Prostate gland (tissue), 2 donors: ENCODE results near the gene PIGV. TPM values are rescaled to one million over a fixed set of nuclear protein-coding genes. Genes with fewer than 3 reads are reported as not detected.

Experiments used
- DNase-seq: peaks from one replicate; pipeline ENCODE4 v3.0.0-alpha.2; 2019; ENCODE audit warnings: low spot score
- H3K27ac ChIP-seq, 2 donors: fragments of 200-600 bp; sonication (generic); 2 replicates each; pipeline ENCODE4 v1.5.1; 2017 to 2019
- H3K27me3 ChIP-seq: fragments of 200-600 bp; sonication (generic); replicated peaks from 2 replicates; pipeline ENCODE4 v1.5.1; 2019; ENCODE audit not compliant: insufficient read depth
- H3K36me3 ChIP-seq, 2 donors: fragments of 200-600 bp; sonication (generic); 1 replicate in 1 of 2; 2 replicates in 1 of 2; pipeline versions ENCODE4 v1.5.1 to v1.8.1; 2017 to 2019
- H3K4me1 ChIP-seq: fragments of 200-600 bp; sonication (generic); replicated peaks from 2 replicates; pipeline ENCODE4 v1.5.1; 2019
- H3K4me3 ChIP-seq, 2 donors: fragments of 200-600 bp; sonication (generic); 2 replicates each; pipeline ENCODE4 v1.5.1; 2017 to 2019
- H3K9me3 ChIP-seq: fragments of 200-600 bp; sonication (generic); 2 replicates; pipeline ENCODE4 v1.5.1; 2017
- POLR2A ChIP-seq: fragments of 450-650 bp; IDR thresholded peaks from one replicate; pipeline ENCODE4 v1.6.1; 2016; ENCODE audit warnings: antibody characterized with exemption, mild to moderate bottlenecking
- POLR2AphosphoS5 ChIP-seq: sonication (generic); formaldehyde crosslinking; IDR thresholded peaks from one replicate; pipeline ENCODE4 v1.6.1; 2017; ENCODE audit warnings: antibody characterized with exemption
- WGBS: methylation state at CpG from one replicate; pipeline ENCODE4 v1.1.5; 2018; 5-methylcytosine and 5-hydroxymethylcytosine counted together
- intact Hi-C: fragments of 100-400 bp; cut with DNase I; formaldehyde crosslinking; loops from one replicate; pipeline ENCODE4 v1.14.2; 2022
- total RNA-seq, 2 donors: library from RNA; depleted of rRNA; stranded (reverse); fragments of >200 nt; gene quantifications; one replicate each; pipeline ENCODE4 v1.1.0, GENCODE V29; 2016
- TF ChIP-seq, protein P1 (sequence below), 4 experiments: fragments of 200-600 bp in 2 of 4; fragments of 450-650 bp in 2 of 4; sonication (generic) in 2 of 4; IDR thresholded peaks; 1 replicate in 3 of 4; 2 replicates in 1 of 4; pipeline ENCODE4 v1.5.1; 2016 to 2019; ENCODE audit warnings: antibody characterized with exemption in 4 of 4, mild to moderate bottlenecking in 2 of 4, moderate library complexity in 2 of 4

The PIGV gene
- total RNA-seq, 2 donors from 2014 or later: 26.4 to 32.4 TPM

DNA sequence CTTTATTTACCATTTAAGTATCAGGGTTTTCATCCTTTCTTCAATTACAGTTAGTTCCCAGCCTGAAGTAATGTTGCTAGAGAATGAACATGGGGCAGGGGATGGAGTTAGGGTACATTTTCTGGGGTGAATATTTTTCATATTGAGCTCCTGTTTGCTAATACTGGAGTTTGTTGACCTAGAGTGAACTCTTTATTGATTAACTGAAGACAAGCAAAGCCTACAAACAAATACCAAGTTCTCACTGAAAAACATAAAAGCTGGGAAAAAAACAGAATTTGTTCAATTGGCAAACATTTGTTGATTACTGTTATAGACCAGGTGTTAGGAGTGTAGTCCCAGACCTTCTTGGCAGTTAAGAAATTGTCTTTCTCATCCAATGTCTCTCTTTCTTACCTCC lies 28.2 kb upstream of the PIGV start:
- intact Hi-C loops: no loop called here

DNA sequence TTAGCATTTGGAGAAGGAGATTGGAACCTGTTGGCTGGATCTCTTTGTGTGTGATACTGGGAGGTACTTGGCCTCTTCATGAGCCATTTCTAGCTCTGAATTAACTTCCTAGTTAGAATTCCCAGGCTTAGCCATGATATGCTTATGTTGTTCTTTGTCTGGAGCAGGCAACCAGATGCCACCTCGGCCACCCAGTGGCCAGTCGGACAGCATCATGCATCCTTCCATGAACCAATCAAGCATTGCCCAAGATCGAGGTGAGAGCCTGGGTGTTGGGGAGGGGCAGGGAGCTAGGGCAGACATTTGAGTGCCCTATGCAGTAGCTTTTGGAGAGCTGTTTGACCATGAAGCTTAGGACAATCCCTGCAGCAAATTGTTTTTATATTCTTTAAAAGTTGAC lies 26.5 kb upstream of the PIGV start:
- 55% methylated on average over 3 of the region's 3 CpGs for WGBS
- H3K4me1 ChIP-seq: no peaks in the 10 kb centered on the region
- H3K27ac ChIP-seq: no peak overlapping the region
- no peaks in the 10 kb centered on the region for H3K9me3 ChIP-seq
- DNase-seq: no peak
- TF ChIP-seq, protein P1, sequence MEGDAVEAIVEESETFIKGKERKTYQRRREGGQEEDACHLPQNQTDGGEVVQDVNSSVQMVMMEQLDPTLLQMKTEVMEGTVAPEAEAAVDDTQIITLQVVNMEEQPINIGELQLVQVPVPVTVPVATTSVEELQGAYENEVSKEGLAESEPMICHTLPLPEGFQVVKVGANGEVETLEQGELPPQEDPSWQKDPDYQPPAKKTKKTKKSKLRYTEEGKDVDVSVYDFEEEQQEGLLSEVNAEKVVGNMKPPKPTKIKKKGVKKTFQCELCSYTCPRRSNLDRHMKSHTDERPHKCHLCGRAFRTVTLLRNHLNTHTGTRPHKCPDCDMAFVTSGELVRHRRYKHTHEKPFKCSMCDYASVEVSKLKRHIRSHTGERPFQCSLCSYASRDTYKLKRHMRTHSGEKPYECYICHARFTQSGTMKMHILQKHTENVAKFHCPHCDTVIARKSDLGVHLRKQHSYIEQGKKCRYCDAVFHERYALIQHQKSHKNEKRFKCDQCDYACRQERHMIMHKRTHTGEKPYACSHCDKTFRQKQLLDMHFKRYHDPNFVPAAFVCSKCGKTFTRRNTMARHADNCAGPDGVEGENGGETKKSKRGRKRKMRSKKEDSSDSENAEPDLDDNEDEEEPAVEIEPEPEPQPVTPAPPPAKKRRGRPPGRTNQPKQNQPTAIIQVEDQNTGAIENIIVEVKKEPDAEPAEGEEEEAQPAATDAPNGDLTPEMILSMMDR (IDR thresholded peaks at IDR 0.05): no peak
- TF ChIP-seq POLR2AphosphoS5: no peak
- no peaks in the 10 kb centered on the region for H3K27me3 ChIP-seq
- peaks cover 13 to 21% of the 10 kb centered on the region in 2 donors for H3K36me3 ChIP-seq
- no peak overlapping the region for H3K4me3 ChIP-seq
- intact Hi-C loops: no loop called here

More for the DNA sequence above, 28.2 kb upstream of the PIGV start:
- Histone ChIP-seq H3K27me3 (no peaks in the 10 kb centered on the region), H3K9me3 (no peaks in the 10 kb centered on the region), H3K27ac (no peak overlapping the region), H3K4me1 (no peaks in the 10 kb centered on the region), H3K4me3 (no peak overlapping the region), H3K36me3 (peaks cover 8 to 17% of the 10 kb centered on the region in 2 donors)
- no peak for DNase-seq
- TF ChIP-seq POLR2AphosphoS5 (no peak), POLR2A (no peak)
- TF ChIP-seq, protein P1 (IDR thresholded peaks at IDR 0.05): no peak

DNA sequence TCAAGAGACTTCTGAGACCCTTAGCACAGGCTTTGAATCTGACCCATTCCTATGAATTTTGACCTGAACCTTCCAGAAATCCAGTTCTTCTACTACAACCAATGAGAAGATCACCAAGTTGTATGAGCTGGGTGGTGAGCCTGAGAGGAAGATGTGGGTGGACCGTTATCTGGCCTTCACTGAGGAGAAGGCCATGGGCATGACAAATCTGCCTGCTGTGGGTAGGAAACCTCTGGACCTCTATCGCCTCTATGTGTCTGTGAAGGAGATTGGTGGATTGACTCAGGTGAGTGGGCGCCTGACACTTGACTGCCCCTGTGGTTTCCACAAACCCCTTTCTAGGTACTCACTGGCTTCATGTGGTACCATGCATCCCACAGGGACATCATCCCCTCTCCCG lies 20.0 kb upstream of the PIGV start:
- peak overlapping the region in 1 of 2 donors; percentile 38 for H3K27ac ChIP-seq
- no peak overlapping the region for H3K4me3 ChIP-seq
- H3K36me3 ChIP-seq: peaks cover 15 to 39% of the 10 kb centered on the region in 2 donors
- H3K9me3 ChIP-seq: no peaks in the 10 kb centered on the region
- DNase-seq: no peak
- intact Hi-C loops: no loop called here
- peaks cover 9% of the 10 kb centered on the region for H3K4me1 ChIP-seq
- WGBS: 88% methylated on average over 4 of the region's 4 CpGs
- no peaks in the 10 kb centered on the region for H3K27me3 ChIP-seq
- TF ChIP-seq POLR2AphosphoS5 (no peak), POLR2A (no peak)
- TF ChIP-seq, protein P1 (IDR thresholded peaks at IDR 0.05): no peak

DNA sequence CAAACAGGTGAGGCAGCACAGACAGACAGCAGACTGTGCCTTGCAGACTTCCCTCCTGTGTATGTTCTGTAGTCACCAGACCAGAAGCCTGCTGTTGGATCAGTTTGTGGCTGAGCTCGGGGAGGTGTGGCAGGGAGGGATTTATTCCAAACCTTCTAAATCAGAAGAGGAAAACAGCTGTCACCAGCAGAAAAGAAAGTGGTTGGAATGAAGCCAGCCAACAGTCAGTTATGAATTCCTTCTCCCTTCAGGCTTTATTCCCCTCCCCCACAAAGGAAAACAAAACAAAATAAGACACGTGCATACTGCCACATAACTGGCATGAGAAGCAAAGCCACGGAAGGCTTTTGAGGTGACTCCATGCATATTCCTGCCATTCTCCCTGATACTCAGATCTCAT lies 19.0 kb upstream of the PIGV start:
- Histone ChIP-seq H3K27me3 (no peaks in the 10 kb centered on the region), H3K36me3 (peaks cover 19 to 48% of the 10 kb centered on the region in 2 donors), H3K9me3 (no peaks in the 10 kb centered on the region), H3K27ac (peak overlapping the region in 1 of 2 donors; percentile 38), H3K4me3 (no peak overlapping the region), H3K4me1 (peaks cover 9% of the 10 kb centered on the region)
- peak; percentile 60 for DNase-seq
- peak; percentile 66 for TF ChIP-seq POLR2AphosphoS5
- TF ChIP-seq, protein P1 (IDR thresholded peaks at IDR 0.05): no peak
- intact Hi-C loops: no loop called here
- 13% methylated on average over 3 of the region's 3 CpGs for WGBS

DNA sequence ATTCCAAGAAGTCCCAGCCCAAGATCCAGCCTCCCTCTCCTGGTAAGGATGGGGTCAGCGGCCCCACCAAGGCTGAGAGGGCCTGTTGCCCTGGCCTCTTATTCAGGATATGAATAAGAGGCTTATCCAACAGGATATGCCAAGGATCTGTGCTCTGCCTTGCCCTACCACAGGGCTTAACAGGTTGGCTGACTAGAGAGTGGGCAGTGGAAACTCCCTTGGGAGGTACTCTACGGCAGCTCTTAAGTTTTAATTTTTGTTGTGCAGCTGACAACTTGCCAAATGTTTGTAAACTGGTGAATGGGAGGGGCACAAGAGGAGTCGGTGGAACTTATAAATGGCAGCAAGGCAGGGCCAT lies 16.5 kb upstream of the PIGV start:
- intact Hi-C loops: no loop called here
- H3K27ac ChIP-seq: peak overlapping the region in 1 of 2 donors; percentile 26
- H3K27me3 ChIP-seq: no peaks in the 10 kb centered on the region
- 75% methylated on average over 3 of the region's 3 CpGs for WGBS
- DNase-seq: no peak
- peaks cover 28 to 56% of the 10 kb centered on the region in 2 donors for H3K36me3 ChIP-seq
- H3K9me3 ChIP-seq: no peaks in the 10 kb centered on the region
- peaks cover 9% of the 10 kb centered on the region for H3K4me1 ChIP-seq
- TF ChIP-seq, protein P1 (IDR thresholded peaks at IDR 0.05): no peak
- TF ChIP-seq POLR2AphosphoS5: no peak
- TF ChIP-seq POLR2A: no peak
- no peak overlapping the region for H3K4me3 ChIP-seq
